SK-N-SH (cell line): ENCODE measurements around the gene PPP2R5D. TPM values are rescaled to one million over a fixed set of nuclear protein-coding genes. Genes with fewer than 3 reads are reported as not detected.

Experiments used
- CTCF ChIA-PET: fragments of 300-600, 350-600 bp; formaldehyde crosslinking; extraction: SDS; loops from one replicate; lab custom pipeline; 2021; lab: Yijun Ruan, JAX
- POLR2A ChIA-PET: fragments of 350-600 bp; sonication (Branson Sonifier 250); formaldehyde crosslinking; extraction: SDS; loops from one replicate; lab custom pipeline; 2020; ENCODE audit warnings: antibody characterized with exemption, inconsistent platforms; lab: Yijun Ruan, JAX
- DNase-seq: peaks from one replicate; pipeline ENCODE4 v3.0.0; 2012
- H2AFZ ChIP-seq: fragments of 200-600 bp; sonication (generic); 2 replicates; pipeline ENCODE4 v1.8.1; 2016; ENCODE audit warnings: antibody characterized with exemption, mild to moderate bottlenecking, low read depth
- H3F3A ChIP-seq: fragments of 200-600 bp; sonication (generic); replicated peaks from 2 replicates; pipeline ENCODE3; 2016; ENCODE audit warnings: antibody characterized with exemption, mild to moderate bottlenecking; ENCODE audit not compliant: insufficient read depth
- H3K27ac ChIP-seq, 2 experiments: fragments of 200-500 bp in 1 of 2; fragments of 200-600 bp in 1 of 2; sonication (Bioruptor generic) in 1 of 2; sonication (generic), shearing (Covaris generic) in 1 of 2; 2 replicates each; pipeline versions ENCODE4 v1.5.1 to v1.6.1; 2014 to 2016; ENCODE audit warnings: low read depth in 2 of 2, inconsistent platforms in 1 of 2, low read length in 1 of 2, mild to moderate bottlenecking in 1 of 2, mixed read lengths in 1 of 2
- H3K27me3 ChIP-seq: fragments of 200-600 bp; sonication (generic), shearing (Covaris generic); 2 replicates; pipeline ENCODE4 v1.6.1; 2016; ENCODE audit warnings: mixed run types; ENCODE audit not compliant: insufficient read depth
- H3K36me3 ChIP-seq, 2 experiments: fragments of 200-500 bp in 1 of 2; fragments of 200-600 bp in 1 of 2; sonication (Bioruptor generic) in 1 of 2; sonication (generic) in 1 of 2; replicated peaks in 1 of 2; 2 replicates each; pipeline versions ENCODE3 to v1.5.1; 2014 to 2016; ENCODE audit warnings: low read length in 1 of 2, mild to moderate bottlenecking in 1 of 2; ENCODE audit not compliant: insufficient read depth in 2 of 2, control insufficient read depth in 1 of 2
- H3K4me1 ChIP-seq, 2 experiments: fragments of 200-500 bp in 1 of 2; fragments of 200-600 bp in 1 of 2; sonication (Bioruptor generic) in 1 of 2; sonication (generic), shearing (Covaris generic) in 1 of 2; 2 replicates each; pipeline versions ENCODE4 v1.5.1 to v1.6.1; 2014 to 2016; ENCODE audit warnings: low read depth in 1 of 2, low read length in 1 of 2, mixed run types in 1 of 2; ENCODE audit not compliant: insufficient read depth in 2 of 2, control insufficient read depth in 1 of 2
- H3K4me2 ChIP-seq: fragments of 200-600 bp; sonication (generic), shearing (Covaris generic); 2 replicates; pipeline ENCODE4 v1.6.1; 2017; ENCODE audit warnings: mixed run types
- H3K4me3 ChIP-seq, 2 experiments: fragments of 200-500 bp in 1 of 2; fragments of 200-600 bp in 1 of 2; sonication (Bioruptor generic) in 1 of 2; sonication (generic), shearing (Covaris generic) in 1 of 2; 2 replicates each; pipeline versions ENCODE4 v1.5.1 to v1.8.1; 2014 to 2016; ENCODE audit warnings: low read depth in 2 of 2, inconsistent platforms in 1 of 2, low read length in 1 of 2, mild to moderate bottlenecking in 1 of 2, mixed read lengths in 1 of 2, moderate library complexity in 1 of 2
- H3K79me2 ChIP-seq: fragments of 200-600 bp; sonication (generic); 2 replicates; pipeline ENCODE4 v1.8.1; 2017; ENCODE audit warnings: mild to moderate bottlenecking; ENCODE audit not compliant: insufficient read depth
- H3K9ac ChIP-seq: fragments of 200-600 bp; sonication (generic); 2 replicates; pipeline ENCODE4 v1.6.1; 2017; ENCODE audit warnings: mixed run types
- H3K9me2 ChIP-seq: fragments of 200-600 bp; sonication (generic); 2 replicates; pipeline ENCODE4 v1.6.1; 2017; ENCODE audit warnings: mixed run types
- H3K9me3 ChIP-seq: fragments of 200-600 bp; sonication (generic); 2 replicates; pipeline ENCODE4 v1.6.1; 2017; ENCODE audit warnings: mixed run types, mild to moderate bottlenecking, moderate library complexity
- H4K20me1 ChIP-seq: fragments of 200-600 bp; sonication (generic); 2 replicates; pipeline ENCODE4 v1.6.1; 2017; ENCODE audit warnings: mild to moderate bottlenecking, mixed run types; ENCODE audit not compliant: insufficient read depth
- CHD2 ChIP-seq: fragments of 150-350 bp; IDR thresholded peaks from 2 replicates; pipeline ENCODE4 v1.6.1; 2018; ENCODE audit warnings: low read length; ENCODE audit not compliant: partially characterized antibody
- FOXJ3 ChIP-seq: sonication (generic); formaldehyde crosslinking; IDR thresholded peaks from 2 replicates; pipeline ENCODE4 v1.5.1; 2020; ENCODE audit warnings: mild to moderate bottlenecking, missing genetic modification reagents
- GABPA ChIP-seq: IDR thresholded peaks from 2 replicates; pipeline ENCODE4 v1.4.0; 2012; ENCODE audit warnings: low read depth, mild to moderate bottlenecking
- JUND ChIP-seq: IDR thresholded peaks from 2 replicates; pipeline ENCODE4 v1.4.0; 2012
- MEF2A ChIP-seq: IDR thresholded peaks from 2 replicates; pipeline ENCODE4 v1.4.0; 2012; ENCODE audit warnings: low read depth, borderline replicate concordance
- NFIC ChIP-seq: IDR thresholded peaks from 2 replicates; pipeline ENCODE4 v1.4.0; 2012; ENCODE audit warnings: borderline replicate concordance
- NRF1 ChIP-seq: IDR thresholded peaks from 2 replicates; pipeline ENCODE4 v1.6.1; 2012; ENCODE audit warnings: low read depth, mild to moderate bottlenecking, low read length
- PBX3 ChIP-seq: IDR thresholded peaks from 2 replicates; pipeline ENCODE4; 2012
- RCOR1 ChIP-seq: fragments of 150-350 bp; IDR thresholded peaks from 2 replicates; pipeline ENCODE4 v1.6.1; 2017; ENCODE audit warnings: antibody characterized with exemption, low read length
- RFX5 ChIP-seq: IDR thresholded peaks from 2 replicates; pipeline ENCODE4 v1.6.1; 2012; ENCODE audit warnings: mild to moderate bottlenecking, improper control_type of control experiment, low read length
- TCF12 ChIP-seq: IDR thresholded peaks from 2 replicates; pipeline ENCODE4 v1.4.0; 2012
- WGBS: methylation state at CpG from one replicate; pipeline ENCODE4 v1.1.6; 2017; ENCODE audit warnings: low lambda C conversion rate; 5-methylcytosine and 5-hydroxymethylcytosine counted together
- polyA plus RNA-seq, 3 experiments: library from polyadenylated mRNA; depleted of rRNA; stranded (reverse); fragments of >200 nt; gene quantifications; 2 replicates each; pipeline ENCODE4 v1.2.3, GENCODE V29; 2012
- TF ChIP-seq, protein P1 (sequence below): IDR thresholded peaks from 2 replicates; pipeline ENCODE4 v1.6.1; 2012; ENCODE audit warnings: mild to moderate bottlenecking, low read depth, low read length, moderate library complexity
- TF ChIP-seq, protein P2 (sequence below): IDR thresholded peaks from 2 replicates; pipeline ENCODE4 v1.4.0; 2012; ENCODE audit warnings: low read depth

Gene PPP2R5D
- polyA plus RNA-seq, 1 of the 3 experiments (the other 2 are of a cell fraction): 37.6 TPM

GRCh38 chr6:42981836-42982235 is 2.5 kb upstream of the PPP2R5D start (continued):
- TF ChIP-seq, protein P1, sequence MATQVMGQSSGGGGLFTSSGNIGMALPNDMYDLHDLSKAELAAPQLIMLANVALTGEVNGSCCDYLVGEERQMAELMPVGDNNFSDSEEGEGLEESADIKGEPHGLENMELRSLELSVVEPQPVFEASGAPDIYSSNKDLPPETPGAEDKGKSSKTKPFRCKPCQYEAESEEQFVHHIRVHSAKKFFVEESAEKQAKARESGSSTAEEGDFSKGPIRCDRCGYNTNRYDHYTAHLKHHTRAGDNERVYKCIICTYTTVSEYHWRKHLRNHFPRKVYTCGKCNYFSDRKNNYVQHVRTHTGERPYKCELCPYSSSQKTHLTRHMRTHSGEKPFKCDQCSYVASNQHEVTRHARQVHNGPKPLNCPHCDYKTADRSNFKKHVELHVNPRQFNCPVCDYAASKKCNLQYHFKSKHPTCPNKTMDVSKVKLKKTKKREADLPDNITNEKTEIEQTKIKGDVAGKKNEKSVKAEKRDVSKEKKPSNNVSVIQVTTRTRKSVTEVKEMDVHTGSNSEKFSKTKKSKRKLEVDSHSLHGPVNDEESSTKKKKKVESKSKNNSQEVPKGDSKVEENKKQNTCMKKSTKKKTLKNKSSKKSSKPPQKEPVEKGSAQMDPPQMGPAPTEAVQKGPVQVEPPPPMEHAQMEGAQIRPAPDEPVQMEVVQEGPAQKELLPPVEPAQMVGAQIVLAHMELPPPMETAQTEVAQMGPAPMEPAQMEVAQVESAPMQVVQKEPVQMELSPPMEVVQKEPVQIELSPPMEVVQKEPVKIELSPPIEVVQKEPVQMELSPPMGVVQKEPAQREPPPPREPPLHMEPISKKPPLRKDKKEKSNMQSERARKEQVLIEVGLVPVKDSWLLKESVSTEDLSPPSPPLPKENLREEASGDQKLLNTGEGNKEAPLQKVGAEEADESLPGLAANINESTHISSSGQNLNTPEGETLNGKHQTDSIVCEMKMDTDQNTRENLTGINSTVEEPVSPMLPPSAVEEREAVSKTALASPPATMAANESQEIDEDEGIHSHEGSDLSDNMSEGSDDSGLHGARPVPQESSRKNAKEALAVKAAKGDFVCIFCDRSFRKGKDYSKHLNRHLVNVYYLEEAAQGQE: no peak
- no peak for TF ChIP-seq RFX5

DNA sequence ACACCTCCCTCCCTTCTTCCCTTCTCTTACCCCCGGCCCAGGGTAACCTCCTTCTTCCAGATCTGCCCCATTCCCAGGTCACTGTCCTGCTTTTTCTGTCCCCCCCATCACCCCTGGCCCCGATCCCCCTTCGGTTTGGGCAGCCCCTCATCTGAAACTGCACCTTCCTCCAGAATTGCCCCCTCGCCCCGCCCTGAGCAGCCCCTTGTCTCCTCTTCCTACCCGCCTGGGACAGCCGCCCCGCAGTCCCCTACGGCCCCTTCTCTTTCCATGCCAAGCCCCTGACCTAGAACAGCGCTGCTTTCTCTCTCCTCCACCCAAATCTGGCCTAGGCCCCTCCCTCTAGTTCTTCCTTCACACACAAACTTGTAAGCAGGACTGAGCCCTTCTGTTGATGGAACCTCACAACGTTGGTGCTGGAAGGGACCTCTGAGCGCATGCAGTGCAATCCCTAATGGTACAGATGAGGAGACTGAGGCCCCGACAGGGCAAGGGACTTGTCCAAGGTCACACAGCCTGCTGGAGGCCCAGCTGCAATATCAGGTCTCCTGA is 630 bp downstream of the PPP2R5D start:
- ChIA-PET POLR2A (interaction anchor here (0.7 to 1.8 kb wide), 4 partner anchors 9 to 159 kb away, joined by 3 to 14 read pairs (median 4); partner anchors contain the start of gene CNPY3), CTCF (interaction anchor here (0.6 to 1.6 kb wide), 4 partner anchors 24 to 447 kb away, joined by 3 to 4 read pairs (median 3); no protein-coding TSS in a partner anchor)
- Histone ChIP-seq H3K4me2 (peak overlapping the region; percentile 71), H3K4me3 (peak overlapping the region; percentile 69 to 70), H3F3A (peaks cover 3% of the 10 kb centered on the region), H3K9ac (peak overlapping the region; percentile 79), H3K9me2 (no peaks in the 10 kb centered on the region), H3K79me2 (peaks cover 37% of the 10 kb centered on the region), H3K27me3 (no peaks in the 10 kb centered on the region), H3K4me1 (peaks cover 17 to 20% of the 10 kb centered on the region in 2 experiments; a peak in 3 of 4 replicates), H3K9me3 (no peaks in the 10 kb centered on the region), H3K36me3 (peaks cover 10 to 12% of the 10 kb centered on the region in 2 experiments), H2AFZ (no peak overlapping the region), H3K27ac (peak overlapping the region; percentile 34 to 73; a peak in 2 of 4 replicates), H4K20me1 (no peaks in the 10 kb centered on the region)
- 20% methylated on average over 12 of the region's 13 CpGs for WGBS
- DNase-seq: no peak
- TF ChIP-seq NFIC (no peak), FOXJ3 (CRISPR knock-in tag) (no peak), NRF1 (no peak), PBX3 (no peak), CHD2 (no peak), RCOR1 (no peak), MEF2A (no peak), JUND (no peak), GABPA (no peak), TCF12 (no peak)
- TF ChIP-seq, protein P2, sequence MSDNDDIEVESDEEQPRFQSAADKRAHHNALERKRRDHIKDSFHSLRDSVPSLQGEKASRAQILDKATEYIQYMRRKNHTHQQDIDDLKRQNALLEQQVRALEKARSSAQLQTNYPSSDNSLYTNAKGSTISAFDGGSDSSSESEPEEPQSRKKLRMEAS: no peak
